Measurements from ENCODE around the gene HAND1. TPM values are rescaled to one million over a fixed set of nuclear protein-coding genes. Genes with fewer than 3 reads are reported as not detected.

HAND1 gene
- total and polyA plus RNA-seq, 2 experiments from 2014 or later: not detected

DNA sequence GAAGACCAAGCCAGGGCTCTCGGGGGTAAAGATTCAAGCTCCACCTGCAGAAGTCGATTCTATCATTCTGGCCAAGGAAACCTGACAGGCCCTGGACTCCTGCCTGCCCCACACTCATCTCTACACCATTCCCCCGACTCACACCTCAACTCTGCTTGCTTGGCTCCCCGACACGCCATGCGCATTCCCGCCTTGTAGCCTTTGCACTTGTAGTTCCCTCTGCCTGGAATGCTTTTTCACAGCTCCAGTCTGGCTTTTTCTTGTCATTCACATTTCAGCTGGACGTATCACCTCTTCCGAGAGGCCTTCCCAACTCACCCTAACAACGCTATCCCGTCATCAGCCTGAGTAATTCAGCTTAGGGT is 28.7 kb upstream of the HAND1 start (continued):
- TF ChIP-seq, protein P1, sequence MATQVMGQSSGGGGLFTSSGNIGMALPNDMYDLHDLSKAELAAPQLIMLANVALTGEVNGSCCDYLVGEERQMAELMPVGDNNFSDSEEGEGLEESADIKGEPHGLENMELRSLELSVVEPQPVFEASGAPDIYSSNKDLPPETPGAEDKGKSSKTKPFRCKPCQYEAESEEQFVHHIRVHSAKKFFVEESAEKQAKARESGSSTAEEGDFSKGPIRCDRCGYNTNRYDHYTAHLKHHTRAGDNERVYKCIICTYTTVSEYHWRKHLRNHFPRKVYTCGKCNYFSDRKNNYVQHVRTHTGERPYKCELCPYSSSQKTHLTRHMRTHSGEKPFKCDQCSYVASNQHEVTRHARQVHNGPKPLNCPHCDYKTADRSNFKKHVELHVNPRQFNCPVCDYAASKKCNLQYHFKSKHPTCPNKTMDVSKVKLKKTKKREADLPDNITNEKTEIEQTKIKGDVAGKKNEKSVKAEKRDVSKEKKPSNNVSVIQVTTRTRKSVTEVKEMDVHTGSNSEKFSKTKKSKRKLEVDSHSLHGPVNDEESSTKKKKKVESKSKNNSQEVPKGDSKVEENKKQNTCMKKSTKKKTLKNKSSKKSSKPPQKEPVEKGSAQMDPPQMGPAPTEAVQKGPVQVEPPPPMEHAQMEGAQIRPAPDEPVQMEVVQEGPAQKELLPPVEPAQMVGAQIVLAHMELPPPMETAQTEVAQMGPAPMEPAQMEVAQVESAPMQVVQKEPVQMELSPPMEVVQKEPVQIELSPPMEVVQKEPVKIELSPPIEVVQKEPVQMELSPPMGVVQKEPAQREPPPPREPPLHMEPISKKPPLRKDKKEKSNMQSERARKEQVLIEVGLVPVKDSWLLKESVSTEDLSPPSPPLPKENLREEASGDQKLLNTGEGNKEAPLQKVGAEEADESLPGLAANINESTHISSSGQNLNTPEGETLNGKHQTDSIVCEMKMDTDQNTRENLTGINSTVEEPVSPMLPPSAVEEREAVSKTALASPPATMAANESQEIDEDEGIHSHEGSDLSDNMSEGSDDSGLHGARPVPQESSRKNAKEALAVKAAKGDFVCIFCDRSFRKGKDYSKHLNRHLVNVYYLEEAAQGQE (IDR thresholded peaks at IDR 0.05; ENCODE audit: unreplicated experiment): no peak
- TF ChIP-seq JUNB (IDR thresholded peaks at IDR 0.05; ENCODE audit: unreplicated experiment): no peak
- no peak for TF ChIP-seq STAT1 (IDR thresholded peaks at IDR 0.05; ENCODE audit: unreplicated experiment)
- TF ChIP-seq EZH2phosphoT487 (IDR thresholded peaks at IDR 0.05; ENCODE audit: unreplicated experiment): no peak

GRCh38 chr5:154506049-154506715 is 28.2 kb upstream of the HAND1 start:
- DNase-seq (ENCODE audit: low spot score): no peak
- no peak overlapping the region for H3K4me3 ChIP-seq
- no peak for TF ChIP-seq EZH2 (IDR thresholded peaks at IDR 0.05; ENCODE audit: low read depth, unreplicated experiment)
- no peak for TF ChIP-seq ZNF114 (CRISPR knock-in tag; IDR thresholded peaks at IDR 0.05)
- no peak for TF ChIP-seq STAT1 (IDR thresholded peaks at IDR 0.05; ENCODE audit: unreplicated experiment)
- no peak for TF ChIP-seq POLR2AphosphoS5 (IDR thresholded peaks at IDR 0.05; ENCODE audit: low read depth)
- no peak for TF ChIP-seq EZH2phosphoT487 (IDR thresholded peaks at IDR 0.05; ENCODE audit: unreplicated experiment)
- TF ChIP-seq CREB1 (CRISPR knock-in tag; IDR thresholded peaks at IDR 0.05; ENCODE audit: low read depth): no peak
- TF ChIP-seq, protein P2, sequence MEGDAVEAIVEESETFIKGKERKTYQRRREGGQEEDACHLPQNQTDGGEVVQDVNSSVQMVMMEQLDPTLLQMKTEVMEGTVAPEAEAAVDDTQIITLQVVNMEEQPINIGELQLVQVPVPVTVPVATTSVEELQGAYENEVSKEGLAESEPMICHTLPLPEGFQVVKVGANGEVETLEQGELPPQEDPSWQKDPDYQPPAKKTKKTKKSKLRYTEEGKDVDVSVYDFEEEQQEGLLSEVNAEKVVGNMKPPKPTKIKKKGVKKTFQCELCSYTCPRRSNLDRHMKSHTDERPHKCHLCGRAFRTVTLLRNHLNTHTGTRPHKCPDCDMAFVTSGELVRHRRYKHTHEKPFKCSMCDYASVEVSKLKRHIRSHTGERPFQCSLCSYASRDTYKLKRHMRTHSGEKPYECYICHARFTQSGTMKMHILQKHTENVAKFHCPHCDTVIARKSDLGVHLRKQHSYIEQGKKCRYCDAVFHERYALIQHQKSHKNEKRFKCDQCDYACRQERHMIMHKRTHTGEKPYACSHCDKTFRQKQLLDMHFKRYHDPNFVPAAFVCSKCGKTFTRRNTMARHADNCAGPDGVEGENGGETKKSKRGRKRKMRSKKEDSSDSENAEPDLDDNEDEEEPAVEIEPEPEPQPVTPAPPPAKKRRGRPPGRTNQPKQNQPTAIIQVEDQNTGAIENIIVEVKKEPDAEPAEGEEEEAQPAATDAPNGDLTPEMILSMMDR (conservative IDR thresholded peaks at IDR 0.05; ENCODE audit: low read depth in 2 of 2): no peak
- TF ChIP-seq JUNB (IDR thresholded peaks at IDR 0.05; ENCODE audit: unreplicated experiment): no peak
- no peak for TF ChIP-seq ZNF331 (CRISPR knock-in tag; IDR thresholded peaks at IDR 0.05; ENCODE audit: low read depth)
- no peak for TF ChIP-seq NANOG (IDR thresholded peaks at IDR 0.05; ENCODE audit: borderline replicate concordance)
- no peak for TF ChIP-seq ETS1 (IDR thresholded peaks at IDR 0.05)
- TF ChIP-seq, protein P1 (IDR thresholded peaks at IDR 0.05; ENCODE audit: unreplicated experiment): no peak
- H2AFZ ChIP-seq: 0 out of 2 replicates have a peak overlapping the region, but pooled peaks have one; percentile 47
- H3F3A ChIP-seq (replicated peaks; ENCODE audit: low read depth): no peaks in the 10 kb centered on the region
- H3K36me3 ChIP-seq (ENCODE audit: insufficient read depth): no peaks in the 10 kb centered on the region
- H3K4me2 ChIP-seq: no peak overlapping the region
- H3K27me3 ChIP-seq (ENCODE audit: insufficient read depth): no peaks in the 10 kb centered on the region
- peaks cover 2% of the 10 kb centered on the region for H3K4me1 ChIP-seq (ENCODE audit: insufficient read depth)
- ATAC-seq: no peak
- H3K79me2 ChIP-seq (replicated peaks; ENCODE audit: insufficient read depth): no peaks in the 10 kb centered on the region
- no peaks in the 10 kb centered on the region for H4K20me1 ChIP-seq (replicated peaks; ENCODE audit: insufficient read depth)
- Mint-ChIP-seq H3K36me3 (ENCODE audit: low read depth) (no peaks in the 10 kb centered on the region), H3K4me3 (no peak overlapping the region), H3K27me3 (ENCODE audit: insufficient read depth, low read depth, poor library complexity) (peaks cover 3% of the 10 kb centered on the region), H3K27ac (no peak overlapping the region), H3K4me1 (peaks cover 16% of the 10 kb centered on the region), H3K9me3 (no peaks in the 10 kb centered on the region)
- H3K27ac ChIP-seq (ENCODE audit: low read depth): no peak overlapping the region
- H3K9me2 ChIP-seq (ENCODE audit: insufficient read depth): no peaks in the 10 kb centered on the region
